Caco-2 (cell line): ENCODE results near the gene WDR6. TPM values are rescaled to one million over a fixed set of nuclear protein-coding genes. Genes with fewer than 3 reads are reported as not detected.

Source experiments
- BruUV-seq: library from RNA; stranded (reverse); fragments of 400-500 nt; replicated peaks from 2 replicates; lab custom pipeline; 2021; lab: Mats Ljungman, UMichigan
- CTCF ChIA-PET: fragments of 300-600 bp; sonication (Branson Sonifier 250); formaldehyde crosslinking; loops from one replicate; lab custom pipeline; 2022; ENCODE audit warnings: antibody characterized with exemption; lab: Charles Lee
- POLR2A ChIA-PET: fragments of 300-600 bp; sonication (Branson Sonifier 250); formaldehyde crosslinking; loops from one replicate; lab custom pipeline; 2022; ENCODE audit warnings: antibody characterized with exemption; lab: Charles Lee
- DNase-seq, 2 experiments: peaks; one replicate each; pipeline versions ENCODE4 v3.0.0 to v3.0.0-alpha.2; 2020 to 2022
- H3K27me3 ChIP-seq: replicated peaks from 2 replicates; pipeline ENCODE4 v1.6.0; 2011; ENCODE audit warnings: low read length; ENCODE audit not compliant: control insufficient read depth, insufficient read depth
- H3K36me3 ChIP-seq: 2 replicates; pipeline ENCODE4 v1.5.1; 2011; ENCODE audit warnings: low read length; ENCODE audit not compliant: control insufficient read depth, insufficient read depth
- H3K4me1 ChIP-seq: fragments of 250-450 bp; sonication (Bioruptor Pico); 2 replicates; pipeline ENCODE4 v1.5.1; 2020; ENCODE audit warnings: mild to moderate bottlenecking
- H3K4me3 ChIP-seq: 2 replicates; pipeline ENCODE4 v1.5.1; 2011; ENCODE audit warnings: low read depth, mild to moderate bottlenecking, control low read depth, low read length
- H3K9me3 ChIP-seq: fragments of 250-450 bp; sonication (Bioruptor Pico); 2 replicates; pipeline ENCODE4 v1.5.1; 2020; ENCODE audit warnings: mild to moderate bottlenecking, moderate library complexity
- H3K27ac Mint-ChIP-seq: one replicate; pipeline ENCODE4 v1.8.0; 2022; ENCODE audit warnings: mixed read lengths; ENCODE audit not compliant: unreplicated experiment
- H3K27me3 Mint-ChIP-seq: one replicate; pipeline ENCODE4 v1.8.0; 2022; ENCODE audit warnings: mixed read lengths; ENCODE audit not compliant: insufficient read depth, unreplicated experiment
- H3K36me3 Mint-ChIP-seq: one replicate; pipeline ENCODE4 v1.8.0; 2022; ENCODE audit warnings: mild to moderate bottlenecking, mixed read lengths; ENCODE audit not compliant: insufficient read depth, unreplicated experiment
- H3K4me1 Mint-ChIP-seq: one replicate; pipeline ENCODE4 v1.8.0; 2022; ENCODE audit warnings: low read depth, mixed read lengths; ENCODE audit not compliant: unreplicated experiment
- H3K4me3 Mint-ChIP-seq: one replicate; pipeline ENCODE4 v1.8.0; 2022; ENCODE audit warnings: mild to moderate bottlenecking, moderate library complexity, mixed read lengths; ENCODE audit not compliant: unreplicated experiment
- H3K9me3 Mint-ChIP-seq: one replicate; pipeline ENCODE4 v1.8.0; 2022; ENCODE audit warnings: mixed read lengths; ENCODE audit not compliant: unreplicated experiment
- intact Hi-C: fragments of 100-400 bp; cut with micrococcal nuclease; formaldehyde crosslinking; loops from one replicate; pipeline ENCODE4 v1.10.0; 2022; ENCODE audit not compliant: unreplicated experiment
- total RNA-seq: library from RNA; stranded (reverse); gene quantifications from 2 replicates; pipeline ENCODE4 v1.2.3, GENCODE V29; 2022
- TF ChIP-seq, protein P1 (sequence below), 2 experiments: fragments of 200-600 bp in 1 of 2; IDR thresholded peaks; 1 replicate in 1 of 2; 2 replicates in 1 of 2; pipeline versions ENCODE4 v1.5.1 to v1.8.0; 2011 to 2022; ENCODE audit warnings: antibody characterized with exemption in 1 of 2, control low read depth in 1 of 2, inconsistent platforms in 1 of 2, low read depth in 1 of 2, low read length in 1 of 2, mild to moderate bottlenecking in 1 of 2, moderate library complexity in 1 of 2; ENCODE audit not compliant: insufficient read depth in 1 of 2, severe bottlenecking in 1 of 2, unreplicated experiment in 1 of 2

The WDR6 gene
- total RNA-seq, 1 experiment from 2014 or later, result 184 TPM

- intact Hi-C loops, result no loop called here
- no peak for DNase-seq
- CTCF ChIA-PET, result no interaction called here
- peaks cover 91% of the 10 kb centered on the region for H3K36me3 Mint-ChIP-seq
- peaks cover 14% of the 10 kb centered on the region for H3K4me1 Mint-ChIP-seq
- no TSS peak for BruUV-seq
- no peak overlapping the region for H3K4me3 Mint-ChIP-seq
- Histone ChIP-seq H3K36me3 (peaks cover 3% of the 10 kb centered on the region), H3K27me3 (no peaks in the 10 kb centered on the region), H3K9me3 (no peaks in the 10 kb centered on the region), H3K4me1 (peaks cover 7% of the 10 kb centered on the region), H3K4me3 (no peak overlapping the region)
- no peak overlapping the region for H3K27ac Mint-ChIP-seq
- no peaks in the 10 kb centered on the region for H3K27me3 Mint-ChIP-seq
- no peaks in the 10 kb centered on the region for H3K9me3 Mint-ChIP-seq
- POLR2A ChIA-PET, result interaction anchor here (0.5 kb wide), 1 partner anchor 445 kb away, joined by 3 read pairs; no protein-coding TSS in a partner anchor
- TF ChIP-seq, protein P1, sequence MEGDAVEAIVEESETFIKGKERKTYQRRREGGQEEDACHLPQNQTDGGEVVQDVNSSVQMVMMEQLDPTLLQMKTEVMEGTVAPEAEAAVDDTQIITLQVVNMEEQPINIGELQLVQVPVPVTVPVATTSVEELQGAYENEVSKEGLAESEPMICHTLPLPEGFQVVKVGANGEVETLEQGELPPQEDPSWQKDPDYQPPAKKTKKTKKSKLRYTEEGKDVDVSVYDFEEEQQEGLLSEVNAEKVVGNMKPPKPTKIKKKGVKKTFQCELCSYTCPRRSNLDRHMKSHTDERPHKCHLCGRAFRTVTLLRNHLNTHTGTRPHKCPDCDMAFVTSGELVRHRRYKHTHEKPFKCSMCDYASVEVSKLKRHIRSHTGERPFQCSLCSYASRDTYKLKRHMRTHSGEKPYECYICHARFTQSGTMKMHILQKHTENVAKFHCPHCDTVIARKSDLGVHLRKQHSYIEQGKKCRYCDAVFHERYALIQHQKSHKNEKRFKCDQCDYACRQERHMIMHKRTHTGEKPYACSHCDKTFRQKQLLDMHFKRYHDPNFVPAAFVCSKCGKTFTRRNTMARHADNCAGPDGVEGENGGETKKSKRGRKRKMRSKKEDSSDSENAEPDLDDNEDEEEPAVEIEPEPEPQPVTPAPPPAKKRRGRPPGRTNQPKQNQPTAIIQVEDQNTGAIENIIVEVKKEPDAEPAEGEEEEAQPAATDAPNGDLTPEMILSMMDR (IDR thresholded peaks at IDR 0.05; ENCODE audit: insufficient read depth in 1 of 2, low read depth in 1 of 2, low read length in 1 of 2, severe bottlenecking in 1 of 2, unreplicated experiment in 1 of 2), result no peak
Observed at GRCh38 chr3:49032646-49033304, 25.6 kb downstream of the WDR6 start.

DNA sequence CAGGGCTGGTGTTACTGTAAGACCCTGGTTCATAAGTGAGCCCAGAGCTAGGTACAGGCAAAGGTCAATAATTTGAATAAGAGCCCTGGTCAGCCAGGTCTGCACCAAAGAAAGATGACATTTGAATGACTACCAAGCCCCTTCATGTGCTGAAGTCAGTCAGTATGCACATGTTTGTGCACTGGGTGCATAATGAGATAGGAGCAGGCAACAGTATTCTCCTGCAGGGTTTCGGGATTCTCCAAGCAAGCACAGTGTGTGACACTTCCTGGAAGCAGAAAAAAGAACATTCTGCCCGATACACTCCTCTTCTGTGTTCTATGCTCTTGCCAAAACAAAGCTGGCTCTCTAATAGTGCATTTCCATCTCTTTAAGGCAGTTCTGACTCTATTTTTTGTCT lies 27.5 kb downstream of the WDR6 start:
- Mint-ChIP-seq H3K4me1 (peaks cover 1% of the 10 kb centered on the region), H3K9me3 (no peaks in the 10 kb centered on the region), H3K27ac (no peak overlapping the region), H3K4me3 (no peak overlapping the region), H3K27me3 (no peaks in the 10 kb centered on the region), H3K36me3 (peaks cover 74% of the 10 kb centered on the region)
- intact Hi-C loops, result no loop called here
- no peaks in the 10 kb centered on the region for H3K4me1 ChIP-seq
- H3K36me3 ChIP-seq, result peaks cover 3% of the 10 kb centered on the region
- H3K9me3 ChIP-seq, result no peaks in the 10 kb centered on the region
- BruUV-seq, result no TSS peak
- CTCF ChIA-PET, result no interaction called here
- TF ChIP-seq, protein P1 (IDR thresholded peaks at IDR 0.05; ENCODE audit: insufficient read depth in 1 of 2, low read depth in 1 of 2, low read length in 1 of 2, severe bottlenecking in 1 of 2, unreplicated experiment in 1 of 2), result no peak
- POLR2A ChIA-PET, result no interaction called here
- DNase-seq, result no peak
- no peak overlapping the region for H3K4me3 ChIP-seq
- no peaks in the 10 kb centered on the region for H3K27me3 ChIP-seq

GRCh38 chr3:49035281-49035680 lies 28.1 kb downstream of the WDR6 start:
- Histone ChIP-seq H3K4me3 (no peak overlapping the region), H3K27me3 (no peaks in the 10 kb centered on the region), H3K36me3 (peaks cover 3% of the 10 kb centered on the region), H3K9me3 (no peaks in the 10 kb centered on the region), H3K4me1 (no peaks in the 10 kb centered on the region)
- DNase-seq, result no peak
- ChIA-PET POLR2A (no interaction called here), CTCF (no interaction called here)
- BruUV-seq, result no TSS peak
- Mint-ChIP-seq H3K4me3 (no peak overlapping the region), H3K27ac (no peak overlapping the region), H3K4me1 (no peaks in the 10 kb centered on the region), H3K36me3 (peaks cover 77% of the 10 kb centered on the region), H3K9me3 (no peaks in the 10 kb centered on the region), H3K27me3 (no peaks in the 10 kb centered on the region)
- TF ChIP-seq, protein P1 (IDR thresholded peaks at IDR 0.05; ENCODE audit: insufficient read depth in 1 of 2, low read depth in 1 of 2, low read length in 1 of 2, severe bottlenecking in 1 of 2, unreplicated experiment in 1 of 2), result no peak
- intact Hi-C loops, result no loop called here
